Ishikawa (cell line): ENCODE data around the gene STAB1.

ENCODE experiments used
- CEBPB ChIP-seq: IDR thresholded peaks from 2 replicates; pipeline ENCODE4 v1.6.1; 2012
- CREB1 ChIP-seq: IDR thresholded peaks from 2 replicates; pipeline ENCODE4 v1.6.1; 2012; ENCODE audit warnings: low read depth
- EGR1 ChIP-seq: IDR thresholded peaks from 2 replicates; pipeline ENCODE4 v1.6.1; 2012
- EP300 ChIP-seq: IDR thresholded peaks from 2 replicates; pipeline ENCODE4 v1.6.1; 2012; ENCODE audit warnings: borderline replicate concordance
- FOXM1 ChIP-seq: IDR thresholded peaks from 2 replicates; pipeline ENCODE4 v1.6.1; 2012; ENCODE audit warnings: low read depth, borderline replicate concordance
- NFIC ChIP-seq: IDR thresholded peaks from 2 replicates; pipeline ENCODE4 v1.6.1; 2012
- RAD21 ChIP-seq: IDR thresholded peaks from 2 replicates; pipeline ENCODE4 v1.6.1; 2012; ENCODE audit warnings: low read depth
- TAF1 ChIP-seq: IDR thresholded peaks from 2 replicates; pipeline ENCODE4 v1.6.1; 2012; ENCODE audit warnings: low read depth, mild to moderate bottlenecking
- TCF12 ChIP-seq: IDR thresholded peaks from 2 replicates; pipeline ENCODE4 v1.6.1; 2012; ENCODE audit warnings: low read depth
- TEAD4 ChIP-seq: IDR thresholded peaks from 2 replicates; pipeline ENCODE4 v1.6.1; 2012
- YY1 ChIP-seq: IDR thresholded peaks from 2 replicates; pipeline ENCODE4 v1.6.1; 2012; ENCODE audit warnings: low read depth
- ZBTB7A ChIP-seq: IDR thresholded peaks from 2 replicates; pipeline ENCODE4 v1.6.1; 2012; ENCODE audit warnings: low read depth
- TF ChIP-seq, protein P1 (sequence below): IDR thresholded peaks from 2 replicates; pipeline ENCODE4 v1.6.1; 2012
- TF ChIP-seq, protein P2 (sequence below): IDR thresholded peaks from 2 replicates; pipeline ENCODE4 v1.6.1; 2012; ENCODE audit warnings: low read depth, mild to moderate bottlenecking
- TF ChIP-seq, protein P3 (sequence below): IDR thresholded peaks from 2 replicates; pipeline ENCODE4 v1.6.1; 2012

The STAB1 gene

DNA sequence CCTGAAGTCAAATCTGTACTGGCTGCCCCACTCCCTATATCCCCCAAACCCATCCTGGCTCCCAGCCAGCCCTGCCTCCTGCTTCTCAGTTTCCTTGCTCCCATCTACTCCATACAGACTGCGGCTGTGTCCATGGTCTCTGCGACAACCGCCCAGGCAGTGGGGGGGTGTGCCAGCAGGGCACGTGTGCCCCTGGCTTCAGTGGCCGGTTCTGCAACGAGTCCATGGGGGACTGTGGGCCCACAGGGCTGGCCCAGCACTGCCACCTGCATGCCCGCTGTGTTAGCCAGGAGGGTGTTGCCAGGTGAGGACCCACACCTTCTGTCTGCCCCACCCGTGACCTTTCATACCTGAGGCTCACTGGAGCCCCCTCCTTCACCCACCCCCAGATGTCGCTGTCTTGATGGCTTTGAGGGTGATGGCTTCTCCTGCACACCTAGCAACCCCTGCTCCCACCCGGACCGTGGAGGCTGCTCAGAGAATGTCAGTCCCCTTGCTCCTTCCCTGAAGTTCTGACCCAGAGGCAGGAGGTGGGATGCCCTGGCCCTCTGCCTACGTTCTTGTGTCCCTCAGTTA, 14.7 kb downstream of the STAB1 start:
- TF ChIP-seq, protein P1, sequence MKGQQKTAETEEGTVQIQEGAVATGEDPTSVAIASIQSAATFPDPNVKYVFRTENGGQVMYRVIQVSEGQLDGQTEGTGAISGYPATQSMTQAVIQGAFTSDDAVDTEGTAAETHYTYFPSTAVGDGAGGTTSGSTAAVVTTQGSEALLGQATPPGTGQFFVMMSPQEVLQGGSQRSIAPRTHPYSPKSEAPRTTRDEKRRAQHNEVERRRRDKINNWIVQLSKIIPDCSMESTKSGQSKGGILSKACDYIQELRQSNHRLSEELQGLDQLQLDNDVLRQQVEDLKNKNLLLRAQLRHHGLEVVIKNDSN: no peak
- no peak for TF ChIP-seq RAD21
- TF ChIP-seq EP300: no peak
- TF ChIP-seq TEAD4: no peak
- no peak for TF ChIP-seq TAF1
- no peak for TF ChIP-seq YY1
- no peak for TF ChIP-seq TCF12
- TF ChIP-seq CEBPB: no peak
- TF ChIP-seq ZBTB7A: no peak
- no peak for TF ChIP-seq EGR1
- TF ChIP-seq FOXM1: no peak
- no peak for TF ChIP-seq NFIC

DNA sequence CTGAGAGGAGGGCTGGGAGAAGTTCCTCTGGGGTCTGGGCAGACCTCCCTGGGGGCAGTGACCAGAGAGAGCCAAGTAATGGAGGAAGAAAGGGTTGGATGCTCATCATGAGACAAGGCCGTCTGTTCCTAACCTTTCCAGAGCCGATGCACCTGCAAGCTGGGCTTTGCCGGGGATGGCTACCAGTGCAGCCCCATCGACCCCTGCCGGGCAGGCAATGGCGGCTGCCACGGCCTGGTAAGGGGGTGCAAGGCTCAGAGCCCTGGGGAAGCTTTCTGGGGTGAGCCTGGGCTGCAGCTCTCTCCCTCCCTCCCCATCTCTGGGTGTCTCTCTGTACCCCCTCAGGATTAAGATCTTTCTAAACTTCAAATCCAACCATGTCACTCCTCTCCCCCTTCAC, 16.4 kb downstream of the STAB1 start:
- TF ChIP-seq EP300 (no peak), FOXM1 (no peak), TEAD4 (no peak), NFIC (no peak), TAF1 (no peak), YY1 (no peak)
- TF ChIP-seq, protein P2, sequence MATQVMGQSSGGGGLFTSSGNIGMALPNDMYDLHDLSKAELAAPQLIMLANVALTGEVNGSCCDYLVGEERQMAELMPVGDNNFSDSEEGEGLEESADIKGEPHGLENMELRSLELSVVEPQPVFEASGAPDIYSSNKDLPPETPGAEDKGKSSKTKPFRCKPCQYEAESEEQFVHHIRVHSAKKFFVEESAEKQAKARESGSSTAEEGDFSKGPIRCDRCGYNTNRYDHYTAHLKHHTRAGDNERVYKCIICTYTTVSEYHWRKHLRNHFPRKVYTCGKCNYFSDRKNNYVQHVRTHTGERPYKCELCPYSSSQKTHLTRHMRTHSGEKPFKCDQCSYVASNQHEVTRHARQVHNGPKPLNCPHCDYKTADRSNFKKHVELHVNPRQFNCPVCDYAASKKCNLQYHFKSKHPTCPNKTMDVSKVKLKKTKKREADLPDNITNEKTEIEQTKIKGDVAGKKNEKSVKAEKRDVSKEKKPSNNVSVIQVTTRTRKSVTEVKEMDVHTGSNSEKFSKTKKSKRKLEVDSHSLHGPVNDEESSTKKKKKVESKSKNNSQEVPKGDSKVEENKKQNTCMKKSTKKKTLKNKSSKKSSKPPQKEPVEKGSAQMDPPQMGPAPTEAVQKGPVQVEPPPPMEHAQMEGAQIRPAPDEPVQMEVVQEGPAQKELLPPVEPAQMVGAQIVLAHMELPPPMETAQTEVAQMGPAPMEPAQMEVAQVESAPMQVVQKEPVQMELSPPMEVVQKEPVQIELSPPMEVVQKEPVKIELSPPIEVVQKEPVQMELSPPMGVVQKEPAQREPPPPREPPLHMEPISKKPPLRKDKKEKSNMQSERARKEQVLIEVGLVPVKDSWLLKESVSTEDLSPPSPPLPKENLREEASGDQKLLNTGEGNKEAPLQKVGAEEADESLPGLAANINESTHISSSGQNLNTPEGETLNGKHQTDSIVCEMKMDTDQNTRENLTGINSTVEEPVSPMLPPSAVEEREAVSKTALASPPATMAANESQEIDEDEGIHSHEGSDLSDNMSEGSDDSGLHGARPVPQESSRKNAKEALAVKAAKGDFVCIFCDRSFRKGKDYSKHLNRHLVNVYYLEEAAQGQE: no peak
- TF ChIP-seq, protein P1: no peak

DNA sequence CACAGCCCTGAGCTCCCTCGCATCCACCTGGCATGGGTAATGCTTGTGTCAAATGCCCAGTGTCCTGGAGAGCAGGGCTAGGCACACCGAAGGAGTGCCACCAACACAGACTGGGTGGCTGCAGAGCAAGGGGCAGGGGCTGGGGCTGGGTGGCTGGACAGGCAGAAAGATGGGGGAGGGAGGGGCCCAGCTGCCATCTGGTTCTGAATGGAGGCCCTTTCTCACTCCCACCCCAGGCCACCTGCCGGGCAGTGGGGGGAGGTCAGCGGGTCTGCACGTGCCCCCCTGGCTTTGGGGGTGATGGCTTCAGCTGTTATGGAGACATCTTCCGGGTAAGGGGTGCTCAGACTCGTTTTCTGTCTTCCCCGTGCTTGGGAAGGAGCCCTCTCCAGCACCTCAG, 17.0 kb downstream of the STAB1 start:
- TF ChIP-seq YY1: no peak
- no peak for TF ChIP-seq TEAD4
- TF ChIP-seq CREB1: no peak
- no peak for TF ChIP-seq TCF12
- no peak for TF ChIP-seq EP300
- TF ChIP-seq, protein P3, sequence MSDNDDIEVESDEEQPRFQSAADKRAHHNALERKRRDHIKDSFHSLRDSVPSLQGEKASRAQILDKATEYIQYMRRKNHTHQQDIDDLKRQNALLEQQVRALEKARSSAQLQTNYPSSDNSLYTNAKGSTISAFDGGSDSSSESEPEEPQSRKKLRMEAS: no peak
- TF ChIP-seq CEBPB: no peak
- TF ChIP-seq ZBTB7A: no peak

DNA sequence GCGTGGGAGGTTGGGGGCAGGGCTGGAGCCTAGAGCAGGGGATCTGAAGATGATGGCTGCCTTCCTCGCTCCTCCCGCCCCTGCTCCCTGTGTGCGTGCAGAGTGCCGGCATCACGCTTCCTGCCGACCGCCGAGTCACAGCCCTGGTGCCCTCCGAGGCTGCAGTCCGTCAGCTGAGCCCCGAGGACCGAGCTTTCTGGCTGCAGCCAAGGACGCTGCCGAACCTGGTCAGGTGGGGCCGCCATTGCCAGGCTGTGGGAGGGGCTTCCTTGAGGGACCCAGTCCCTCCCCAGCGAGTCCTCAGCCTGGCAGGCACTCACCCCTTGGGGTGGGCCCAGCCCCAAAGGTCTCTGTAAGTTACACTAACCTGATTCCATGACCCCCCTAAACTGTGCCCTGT, 17.6 kb downstream of the STAB1 start:
- TF ChIP-seq EGR1 (no peak), CEBPB (no peak), FOXM1 (no peak), CREB1 (no peak), TCF12 (no peak), YY1 (no peak), NFIC (no peak), EP300 (no peak), TAF1 (no peak), TEAD4 (no peak), RAD21 (no peak), ZBTB7A (no peak)
- TF ChIP-seq, protein P2: no peak
- TF ChIP-seq, protein P1: no peak
- TF ChIP-seq, protein P3: no peak

DNA sequence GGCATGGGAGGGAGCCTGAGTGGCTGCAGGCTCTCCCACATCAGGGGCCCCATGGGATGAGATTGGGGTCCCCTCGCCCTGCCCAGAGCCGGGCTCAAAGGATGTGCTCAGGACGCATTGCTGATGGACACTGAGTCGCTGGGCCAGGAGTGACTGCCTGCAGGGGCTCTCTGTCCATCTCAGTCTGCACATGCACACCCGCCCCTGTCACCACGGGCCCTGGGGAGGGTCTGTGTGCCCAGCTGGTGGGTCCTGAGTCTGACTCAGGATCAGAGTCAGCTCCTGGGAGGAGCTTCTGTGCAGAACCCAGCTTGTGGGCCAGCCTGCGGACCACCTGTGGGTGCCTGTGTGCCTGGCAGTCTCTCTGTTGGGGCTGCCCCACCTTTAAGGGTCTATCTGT, 18.1 kb downstream of the STAB1 start:
- TF ChIP-seq CEBPB (no peak), RAD21 (no peak), NFIC (no peak), CREB1 (no peak), TCF12 (no peak), TEAD4 (no peak), YY1 (no peak), EGR1 (no peak), ZBTB7A (no peak), EP300 (no peak), TAF1 (no peak), FOXM1 (no peak)
- TF ChIP-seq, protein P2: no peak
- TF ChIP-seq, protein P3: no peak
- TF ChIP-seq, protein P1: no peak
